Body of pancreas (tissue), 4 donors: Measurements from ENCODE around the gene STAT1.

Source experiments
- POLR2A ChIP-seq, 3 donors: fragments of 450-650 bp; IDR thresholded peaks; one replicate each; pipeline ENCODE4 v1.6.1; 2016; ENCODE audit warnings: antibody characterized with exemption in 3 of 3, mild to moderate bottlenecking in 2 of 3
- TF ChIP-seq, protein P1 (sequence below), 7 experiments: fragments of 450-650 bp in 4 of 7; fragments of 200-600 bp in 3 of 7; sonication (generic) in 3 of 7; IDR thresholded peaks; one replicate each; pipeline ENCODE4 v1.5.1; 2016 to 2019; ENCODE audit warnings: antibody characterized with exemption in 7 of 7

GRCh38 chr2:191014653-191015020 is 666 bp upstream of the STAT1 start:
- TF ChIP-seq, protein P1, sequence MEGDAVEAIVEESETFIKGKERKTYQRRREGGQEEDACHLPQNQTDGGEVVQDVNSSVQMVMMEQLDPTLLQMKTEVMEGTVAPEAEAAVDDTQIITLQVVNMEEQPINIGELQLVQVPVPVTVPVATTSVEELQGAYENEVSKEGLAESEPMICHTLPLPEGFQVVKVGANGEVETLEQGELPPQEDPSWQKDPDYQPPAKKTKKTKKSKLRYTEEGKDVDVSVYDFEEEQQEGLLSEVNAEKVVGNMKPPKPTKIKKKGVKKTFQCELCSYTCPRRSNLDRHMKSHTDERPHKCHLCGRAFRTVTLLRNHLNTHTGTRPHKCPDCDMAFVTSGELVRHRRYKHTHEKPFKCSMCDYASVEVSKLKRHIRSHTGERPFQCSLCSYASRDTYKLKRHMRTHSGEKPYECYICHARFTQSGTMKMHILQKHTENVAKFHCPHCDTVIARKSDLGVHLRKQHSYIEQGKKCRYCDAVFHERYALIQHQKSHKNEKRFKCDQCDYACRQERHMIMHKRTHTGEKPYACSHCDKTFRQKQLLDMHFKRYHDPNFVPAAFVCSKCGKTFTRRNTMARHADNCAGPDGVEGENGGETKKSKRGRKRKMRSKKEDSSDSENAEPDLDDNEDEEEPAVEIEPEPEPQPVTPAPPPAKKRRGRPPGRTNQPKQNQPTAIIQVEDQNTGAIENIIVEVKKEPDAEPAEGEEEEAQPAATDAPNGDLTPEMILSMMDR (IDR thresholded peaks at IDR 0.05), result no peak
- no peak for TF ChIP-seq POLR2A (IDR thresholded peaks at IDR 0.05)
